Tibial nerve (tissue), 4 donors: ENCODE results near the gene RIMS3.

Experiments used
- EP300 ChIP-seq, 2 donors: sonication (generic); formaldehyde crosslinking; IDR thresholded peaks; one replicate each; pipeline ENCODE4 v1.6.1; 2017; ENCODE audit warnings: antibody characterized with exemption in 2 of 2, mild to moderate bottlenecking in 1 of 2
- TF ChIP-seq, protein P1 (sequence below), 5 experiments: fragments of 200-600 bp in 3 of 5; fragments of 450-650 bp in 2 of 5; sonication (generic) in 3 of 5; IDR thresholded peaks; one replicate each; pipeline ENCODE4 v1.5.1; 2016 to 2019; ENCODE audit warnings: antibody characterized with exemption in 5 of 5, mild to moderate bottlenecking in 3 of 5, moderate library complexity in 2 of 5

- TF ChIP-seq, protein P1, sequence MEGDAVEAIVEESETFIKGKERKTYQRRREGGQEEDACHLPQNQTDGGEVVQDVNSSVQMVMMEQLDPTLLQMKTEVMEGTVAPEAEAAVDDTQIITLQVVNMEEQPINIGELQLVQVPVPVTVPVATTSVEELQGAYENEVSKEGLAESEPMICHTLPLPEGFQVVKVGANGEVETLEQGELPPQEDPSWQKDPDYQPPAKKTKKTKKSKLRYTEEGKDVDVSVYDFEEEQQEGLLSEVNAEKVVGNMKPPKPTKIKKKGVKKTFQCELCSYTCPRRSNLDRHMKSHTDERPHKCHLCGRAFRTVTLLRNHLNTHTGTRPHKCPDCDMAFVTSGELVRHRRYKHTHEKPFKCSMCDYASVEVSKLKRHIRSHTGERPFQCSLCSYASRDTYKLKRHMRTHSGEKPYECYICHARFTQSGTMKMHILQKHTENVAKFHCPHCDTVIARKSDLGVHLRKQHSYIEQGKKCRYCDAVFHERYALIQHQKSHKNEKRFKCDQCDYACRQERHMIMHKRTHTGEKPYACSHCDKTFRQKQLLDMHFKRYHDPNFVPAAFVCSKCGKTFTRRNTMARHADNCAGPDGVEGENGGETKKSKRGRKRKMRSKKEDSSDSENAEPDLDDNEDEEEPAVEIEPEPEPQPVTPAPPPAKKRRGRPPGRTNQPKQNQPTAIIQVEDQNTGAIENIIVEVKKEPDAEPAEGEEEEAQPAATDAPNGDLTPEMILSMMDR (IDR thresholded peaks at IDR 0.05) = no peak
- no peak for TF ChIP-seq EP300 (IDR thresholded peaks at IDR 0.05)
Measured at GRCh38 chr1:40662864-40663263, 2.6 kb downstream of the RIMS3 start.
